Sciatic nerve (tissue), 2 donors: ENCODE results near the gene ADAM15. TPM values are rescaled to one million over a fixed set of nuclear protein-coding genes. Genes with fewer than 3 reads are reported as not detected.

ENCODE experiments used
- ATAC-seq: fragments of 200-7000 bp; cut with Tn5 transposase; one replicate; pipeline ENCODE4 v1.9.1; 2020; ENCODE audit warnings: mild to moderate bottlenecking, moderate library complexity
- DNase-seq: peaks from one replicate; pipeline ENCODE4 v3.0.0-alpha.2; 2020; ENCODE audit warnings: low spot score
- intact Hi-C: fragments of 100-400 bp; cut with DNase I; formaldehyde crosslinking; loops from one replicate; pipeline ENCODE4 v1.14.2; 2022
- total RNA-seq: library from RNA; stranded (reverse); fragmentation: NEBNext Ultra II Directional; extraction: Animal tissue kit (Norgen Biotek cat#: 25700); gene quantifications from one replicate; pipeline ENCODE4 v1.2.1, GENCODE V29; 2021
- donor health status: DM: no; HTN: no; CAD: no.
- donor health status: DM: no; HTN: no; CAD: no.

The ADAM15 gene
- total RNA-seq, 1 donor from 2014 or later, result 147 TPM

- DNase-seq (no peak), ATAC-seq (peak; percentile 1)
- intact Hi-C loops, result no loop called here
Measured at GRCh38 chr1:155064111-155064831, 13.2 kb downstream of the ADAM15 start.

DNA sequence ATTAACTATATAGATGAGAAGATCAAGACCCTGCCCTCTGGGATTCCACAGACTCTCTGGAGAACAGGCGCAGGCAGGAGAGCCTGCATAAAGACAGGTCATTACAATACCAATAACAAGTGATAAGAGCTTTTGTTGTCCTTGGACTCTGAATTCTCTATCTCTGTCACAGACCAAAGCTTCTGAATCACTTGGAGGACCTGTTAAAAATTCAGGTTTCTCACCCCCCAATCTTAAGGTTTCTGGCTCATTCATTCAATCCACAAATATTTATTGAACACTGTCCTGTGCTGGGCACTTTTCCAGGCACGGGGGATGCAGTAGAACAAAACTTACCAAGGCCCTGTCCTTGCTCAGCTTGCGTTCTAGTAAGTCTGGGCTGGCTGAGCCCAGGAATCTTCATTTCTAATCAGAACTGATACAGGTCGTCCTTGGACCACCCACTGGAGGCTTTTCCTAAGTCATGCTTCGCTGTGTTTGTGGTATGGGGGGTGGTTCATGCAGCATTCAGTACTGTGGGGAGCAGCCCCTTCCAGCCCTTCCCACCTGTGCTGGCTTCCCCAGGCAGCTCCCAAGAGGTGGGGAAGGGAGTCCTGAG lies 13.8 kb downstream of the ADAM15 start:
- ATAC-seq (no peak), DNase-seq (no peak)
- intact Hi-C loops, result no loop called here

- intact Hi-C loops, result no loop called here
- ATAC-seq (no peak), DNase-seq (no peak)
Measured at GRCh38 chr1:155066777-155067176, 15.7 kb downstream of the ADAM15 start.

DNA sequence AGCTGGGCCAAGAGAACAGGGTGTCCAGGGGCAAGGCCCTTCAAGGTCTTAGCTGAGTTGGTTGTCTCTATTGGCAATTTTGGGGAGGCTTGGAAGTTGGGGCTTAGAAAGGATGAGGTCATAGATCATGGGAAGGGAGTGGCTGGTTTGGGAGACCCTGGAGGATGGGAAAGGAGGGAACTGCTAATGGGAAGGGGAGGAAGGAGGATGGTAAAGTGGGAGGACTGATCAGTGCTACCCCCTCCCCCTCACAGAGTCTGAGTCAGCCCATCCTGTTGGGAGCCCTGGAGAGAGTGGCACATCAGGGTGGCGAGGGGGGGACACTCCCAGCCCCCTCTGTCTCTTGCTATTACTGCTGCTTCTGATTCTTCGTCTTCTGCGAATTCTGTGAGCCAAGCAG lies 17.5 kb downstream of the ADAM15 start:
- no peak for ATAC-seq
- DNase-seq, result no peak
- intact Hi-C loops, result no loop called here

DNA sequence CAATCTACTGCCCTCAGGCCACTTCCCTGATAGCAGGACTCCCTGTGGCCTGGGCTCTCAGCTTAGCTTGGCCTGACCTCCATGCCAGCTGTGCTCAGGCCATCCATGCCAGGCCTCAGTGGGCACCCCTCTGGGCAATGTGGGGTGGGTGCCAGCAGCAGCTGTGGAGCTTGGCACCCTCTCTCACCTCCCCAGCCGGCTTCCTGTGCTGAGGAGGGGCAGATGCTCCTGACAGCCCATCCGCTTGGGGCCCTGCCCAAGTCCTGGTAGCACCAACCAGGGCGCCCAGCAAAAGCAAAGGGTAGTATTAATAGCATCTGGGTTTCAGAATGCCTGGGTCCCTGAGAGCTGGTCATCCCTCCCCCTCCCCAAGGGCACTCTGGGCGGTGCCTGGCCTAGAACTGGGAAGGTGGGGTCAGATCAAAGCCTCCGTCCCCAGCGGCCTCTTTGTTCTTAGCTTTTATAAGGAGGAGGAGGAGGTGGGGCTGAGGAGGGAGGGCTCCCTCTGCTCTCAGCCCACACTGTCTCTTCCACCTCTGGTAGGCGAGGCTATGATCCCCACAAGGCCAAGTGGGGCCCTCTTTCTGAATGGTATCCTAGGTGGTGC lies 18.5 kb downstream of the ADAM15 start:
- no peak for DNase-seq
- intact Hi-C loops, result no loop called here
- peak; percentile 6 for ATAC-seq

DNA sequence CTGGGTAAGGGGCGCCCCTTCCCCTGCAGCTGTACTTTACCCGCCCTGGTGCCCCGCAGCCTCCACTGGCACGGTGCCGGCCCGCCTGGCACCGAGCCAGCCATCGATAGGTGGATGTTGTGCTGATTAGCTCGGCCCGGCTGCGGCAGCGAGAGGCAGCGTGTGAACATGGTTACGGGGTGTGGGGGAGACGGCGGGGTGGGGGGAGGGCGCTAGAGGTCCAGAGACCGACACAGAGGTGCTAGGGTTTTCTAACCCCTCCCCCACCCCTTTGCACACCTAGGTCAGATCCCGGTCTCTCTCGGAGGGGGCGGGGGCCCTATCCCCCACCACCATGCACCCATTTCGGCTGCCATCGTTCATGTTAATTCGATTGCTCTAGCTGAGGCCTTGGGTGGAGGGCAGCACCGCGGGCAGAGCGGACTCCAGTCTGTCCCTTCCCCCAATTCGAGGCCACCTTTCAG lies 19.1 kb downstream of the ADAM15 start:
- intact Hi-C loops, result no loop called here
- DNase-seq, result no peak
- peak; percentile 2 for ATAC-seq

GRCh38 chr1:155070721-155071569 lies 19.8 kb downstream of the ADAM15 start:
- intact Hi-C loops, result no loop called here
- ATAC-seq (peak; percentile 84), DNase-seq (peak; percentile 85)

- no peak for DNase-seq
- intact Hi-C loops, result no loop called here
- no peak for ATAC-seq
Measured at GRCh38 chr1:155071701-155072100, 20.6 kb downstream of the ADAM15 start.

DNA sequence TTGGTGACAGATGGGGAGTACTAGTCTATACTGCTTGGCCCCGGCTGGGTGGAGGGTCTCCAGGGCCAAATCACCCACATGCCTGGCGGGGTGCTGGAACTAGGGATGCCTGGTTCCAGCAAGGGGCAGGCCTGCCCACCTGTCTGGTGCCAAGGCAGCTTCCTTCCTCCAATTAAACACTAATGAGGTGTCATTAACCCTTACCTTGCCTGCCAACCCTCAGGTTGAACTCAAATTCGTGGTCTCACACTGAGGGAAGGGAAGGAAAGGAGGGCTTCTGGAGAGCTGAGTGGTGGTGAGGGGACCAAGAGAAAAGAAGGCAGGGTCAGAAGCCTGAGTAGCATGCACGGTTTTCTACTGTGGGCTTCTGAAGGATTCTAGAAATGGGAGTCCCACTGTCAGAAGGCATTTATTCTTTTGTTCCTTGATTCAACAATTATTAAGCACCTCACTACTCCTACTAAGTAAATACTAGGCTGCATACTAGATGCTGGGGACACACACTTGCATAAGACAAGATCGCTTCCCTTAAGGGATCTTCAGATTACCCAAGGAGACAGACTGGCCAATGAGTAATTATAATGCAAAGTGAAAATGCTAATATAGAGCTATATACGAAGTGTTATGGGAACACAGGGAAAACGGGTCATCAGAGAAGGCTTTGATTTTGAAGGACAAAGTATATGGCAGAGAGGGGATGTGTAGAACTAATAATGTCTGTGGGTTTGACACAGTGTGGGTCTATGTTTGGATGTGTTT lies 21.6 kb downstream of the ADAM15 start:
- ATAC-seq, result no peak
- no peak for DNase-seq
- intact Hi-C loops, result no loop called here

DNA sequence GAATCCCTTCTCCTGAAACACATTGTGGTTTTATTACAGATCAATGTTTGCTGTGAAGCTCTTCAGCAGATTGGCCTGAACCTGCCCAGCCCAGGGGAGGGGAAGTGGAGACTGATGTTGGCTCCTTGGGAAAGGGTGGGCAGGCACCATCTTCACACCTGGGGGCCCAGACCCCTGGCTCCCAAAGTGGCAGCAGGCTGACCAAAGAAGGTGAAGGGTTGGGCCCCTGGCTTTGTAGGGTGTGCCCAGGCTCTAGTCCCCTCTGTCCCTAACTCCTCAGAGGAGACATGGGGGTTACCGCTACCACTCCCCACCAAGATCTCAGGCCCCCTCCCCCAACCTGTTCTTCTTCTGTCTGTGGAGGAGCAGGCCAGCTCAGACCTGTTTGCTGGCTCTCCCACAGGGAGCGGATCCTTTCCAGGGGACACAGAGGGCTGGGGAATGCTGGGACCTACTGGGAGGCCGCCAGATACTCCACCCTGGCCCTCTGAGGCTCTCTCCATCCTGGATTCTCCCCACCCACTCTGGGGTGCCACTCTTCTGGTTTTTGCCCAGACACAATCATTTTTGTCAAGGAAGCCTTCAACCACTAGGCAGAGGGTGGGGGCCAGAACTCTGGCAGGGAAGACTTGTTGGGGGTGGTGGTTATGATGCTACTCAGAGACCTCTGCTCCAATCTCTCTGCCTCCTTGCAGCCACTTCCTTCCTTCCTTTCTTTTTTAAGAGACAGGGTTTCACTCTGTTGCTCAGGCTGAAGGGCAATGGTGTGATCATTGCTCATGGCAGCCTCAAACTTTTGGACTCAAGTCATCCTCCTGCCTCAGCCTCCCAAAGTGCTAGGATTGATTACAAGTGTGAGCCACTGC lies 22.5 kb downstream of the ADAM15 start:
- intact Hi-C loops, result no loop called here
- ATAC-seq, result no peak
- peak; percentile 46 for DNase-seq

GRCh38 chr1:155075535-155075934 lies 24.4 kb downstream of the ADAM15 start:
- intact Hi-C loops, result no loop called here

GRCh38 chr1:155076371-155076770 lies 25.3 kb downstream of the ADAM15 start:
- ATAC-seq (no peak), DNase-seq (no peak)
- intact Hi-C loops, result no loop called here

More at GRCh38 chr1:155075535-155075934, 24.4 kb downstream of the ADAM15 start:
- no peak for ATAC-seq
- no peak for DNase-seq

DNA sequence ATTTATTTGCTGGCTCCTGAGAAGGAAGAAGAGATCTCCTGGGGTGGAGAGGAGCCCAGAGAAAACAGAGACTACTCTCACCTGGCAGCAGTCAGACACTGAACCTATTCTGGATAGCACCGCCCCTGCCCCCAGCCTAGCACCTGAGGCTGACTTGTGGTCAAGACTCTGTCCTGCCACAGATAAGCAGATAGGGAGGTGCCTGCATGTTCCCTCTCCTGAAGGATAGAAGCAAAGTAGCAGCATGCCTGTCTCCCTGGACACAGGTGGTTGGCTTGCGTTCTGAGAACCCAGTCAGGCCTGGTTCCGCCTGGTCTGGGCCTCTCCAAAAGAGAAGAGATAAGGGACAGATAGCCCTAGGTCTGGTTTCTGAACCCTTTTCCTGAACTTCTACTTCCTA lies 26.2 kb downstream of the ADAM15 start:
- no peak for DNase-seq
- no peak for ATAC-seq
- intact Hi-C loops, result no loop called here

DNA sequence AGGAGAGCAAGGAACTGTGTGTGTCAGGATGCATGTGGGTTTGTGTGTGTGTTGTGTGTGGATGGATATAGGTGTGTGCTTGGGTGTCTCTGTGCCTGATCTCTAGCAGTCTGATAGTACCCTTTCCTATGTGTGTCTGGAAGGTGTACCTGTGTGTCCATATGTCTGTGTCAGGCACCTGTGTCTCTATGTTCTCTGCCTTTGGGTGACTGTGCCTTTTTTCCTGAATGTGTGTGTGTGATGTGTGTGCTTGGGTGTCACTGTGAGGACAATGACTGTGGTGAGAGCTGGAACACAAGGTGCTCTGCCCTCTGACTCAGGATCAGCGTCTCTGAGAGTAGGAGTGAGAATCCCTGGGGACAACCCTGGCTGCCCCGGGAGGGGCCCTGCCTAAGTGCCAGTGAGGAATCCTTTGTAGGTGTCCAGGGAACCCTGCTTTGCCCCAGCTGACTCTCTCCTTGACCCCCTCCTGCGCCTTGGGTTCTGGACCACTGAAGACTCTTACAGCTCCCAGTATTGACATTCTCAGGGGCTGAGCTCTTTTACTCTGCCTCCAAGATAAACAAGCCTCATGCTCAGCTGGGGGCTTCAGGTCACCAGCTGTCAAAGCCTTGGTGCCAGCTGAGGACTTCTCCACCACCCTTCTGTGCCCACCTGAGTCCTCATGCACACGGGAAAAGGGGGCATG lies 26.8 kb downstream of the ADAM15 start:
- ATAC-seq (no peak), DNase-seq (no peak)
- intact Hi-C loops, result no loop called here

DNA sequence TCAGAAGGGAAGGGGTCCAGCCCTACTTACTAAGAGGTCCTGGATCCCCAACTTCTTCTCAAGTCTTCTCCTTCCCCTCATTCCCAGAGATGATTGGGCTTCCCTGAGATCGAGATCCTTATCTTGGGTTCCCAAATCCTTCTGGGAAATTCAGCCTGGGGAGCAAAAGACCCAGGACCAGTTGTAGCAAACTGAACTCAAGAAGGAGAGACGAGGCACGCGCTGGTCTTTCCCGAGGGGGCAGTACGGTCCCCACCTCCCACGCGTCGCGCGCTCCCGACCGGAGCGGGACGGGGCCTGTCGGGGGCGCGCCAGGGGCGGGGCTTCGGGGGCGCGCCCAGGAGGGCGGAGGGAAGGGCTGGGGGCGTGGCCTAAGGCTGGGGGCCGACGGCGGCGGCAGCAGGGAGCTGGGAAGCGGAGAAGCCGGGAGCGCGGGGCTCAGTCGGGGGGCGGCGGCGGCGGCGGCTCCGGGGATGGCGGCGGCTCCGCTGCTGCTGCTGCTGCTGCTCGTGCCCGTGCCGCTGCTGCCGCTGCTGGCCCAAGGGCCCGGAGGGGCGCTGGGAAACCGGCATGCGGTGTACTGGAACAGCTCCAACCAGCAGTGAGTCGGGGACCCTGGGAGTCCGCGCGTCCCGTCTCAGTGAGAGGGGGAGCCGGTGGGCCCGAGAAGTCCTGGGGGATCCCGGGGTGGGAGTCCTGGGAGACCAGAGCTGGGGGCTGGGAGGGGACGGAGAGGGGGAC lies 27.5 kb downstream of the ADAM15 start, which contains the start of gene EFNA3:
Gene EFNA3, plus strand, starts transcription at position 369 of the 741 bp plus-strand sequence. Its CDS starts 105 bp downstream, at position 474.
- ATAC-seq (peak; percentile 84), DNase-seq (peak; percentile 89)
- intact Hi-C loops, result no loop called here

DNA sequence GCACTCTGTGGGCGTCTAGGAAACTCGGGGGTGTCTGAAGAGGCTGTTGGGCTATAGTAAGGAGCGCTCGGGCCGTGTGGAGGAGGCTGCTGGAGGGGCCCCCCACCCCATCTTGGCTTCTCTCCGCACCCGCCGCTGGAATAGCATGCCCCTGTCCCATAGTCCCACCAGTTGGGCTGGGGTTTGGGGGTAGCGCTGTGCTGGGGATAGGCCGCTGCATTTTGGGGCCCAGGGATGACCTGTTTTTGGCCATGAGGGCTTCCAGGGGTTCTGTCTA lies 28.0 kb downstream of the ADAM15 start:
- ATAC-seq (no peak), DNase-seq (no peak)
- intact Hi-C loops, result no loop called here
